Fibroblast of mammary gland (primary cell): ENCODE results near the gene ISM2.
A peak's percentile ranks its signal among the peaks of the same experiment; 100 is the strongest.

Source experiments
- DNase-seq: peaks from one replicate; pipeline ENCODE4 v3.0.0-alpha.2; 2010; ENCODE audit warnings: low read depth
- H3K4me3 ChIP-seq: 2 replicates; pipeline ENCODE4 v1.5.1; 2011; ENCODE audit warnings: low read depth, mild to moderate bottlenecking, low read length, moderate library complexity; ENCODE audit not compliant: control insufficient read depth
- CTCF ChIP-seq: conservative IDR thresholded peaks from 2 replicates; pipeline ENCODE4 v1.5.1; 2011; ENCODE audit warnings: low read depth, low read length, inconsistent platforms; ENCODE audit not compliant: control insufficient read depth, insufficient read depth

ISM2 gene

DNA sequence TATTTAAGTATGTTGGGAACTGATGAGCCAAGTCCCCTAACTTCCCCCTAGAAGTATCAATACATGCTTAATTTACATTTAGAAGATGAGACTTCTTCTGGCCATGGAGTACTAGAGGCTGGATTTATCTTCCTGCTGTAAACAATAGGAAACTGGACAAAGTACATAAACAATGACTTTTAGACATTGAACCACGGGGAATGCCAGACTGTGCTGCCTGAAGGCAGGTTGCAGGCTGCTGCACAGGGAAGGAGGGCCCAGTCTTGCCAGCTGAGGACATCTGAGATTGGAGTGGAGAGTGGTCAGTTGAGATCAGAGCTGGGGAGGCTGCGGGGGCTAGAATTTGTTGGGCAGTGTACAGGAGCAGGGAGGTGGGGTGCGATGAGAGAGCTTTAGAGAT, 24.5 kb upstream of the ISM2 start:
- TF ChIP-seq CTCF: no peak
- no peak overlapping the region for H3K4me3 ChIP-seq
- no peak for DNase-seq

DNA sequence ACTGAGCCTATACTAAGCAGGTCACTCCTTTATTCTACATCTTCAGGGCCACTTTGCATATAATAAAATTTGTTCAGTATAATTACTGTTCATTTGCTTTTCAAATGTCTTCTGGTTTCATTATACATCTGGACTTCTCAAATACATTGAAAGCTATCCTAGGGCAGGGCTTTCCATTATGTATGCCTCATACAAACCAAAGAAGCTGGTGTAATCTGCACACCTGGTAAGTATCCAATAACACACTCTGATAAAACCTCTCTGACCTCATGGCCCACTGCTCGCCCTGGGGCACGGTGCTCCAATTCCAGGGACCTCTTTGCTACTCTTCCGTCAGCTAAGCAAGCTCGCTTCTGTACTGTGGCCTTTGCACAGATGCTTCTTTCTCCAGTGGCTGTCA, 21.9 kb upstream of the ISM2 start:
- no peak for TF ChIP-seq CTCF
- no peak for DNase-seq
- no peak overlapping the region for H3K4me3 ChIP-seq

- H3K4me3 ChIP-seq: no peak overlapping the region
- DNase-seq: no peak
- TF ChIP-seq CTCF: no peak
These were observed 17.5 kb upstream of the ISM2 start for GRCh38 chr14:77516126-77516525.

- no peak for DNase-seq
- no peak overlapping the region for H3K4me3 ChIP-seq
- no peak for TF ChIP-seq CTCF
These were observed 13.0 kb upstream of the ISM2 start for GRCh38 chr14:77511486-77512162.

- H3K4me3 ChIP-seq: no peak overlapping the region
- TF ChIP-seq CTCF: no peak
- no peak for DNase-seq
These were observed 10.8 kb upstream of the ISM2 start for GRCh38 chr14:77509366-77509765.

DNA sequence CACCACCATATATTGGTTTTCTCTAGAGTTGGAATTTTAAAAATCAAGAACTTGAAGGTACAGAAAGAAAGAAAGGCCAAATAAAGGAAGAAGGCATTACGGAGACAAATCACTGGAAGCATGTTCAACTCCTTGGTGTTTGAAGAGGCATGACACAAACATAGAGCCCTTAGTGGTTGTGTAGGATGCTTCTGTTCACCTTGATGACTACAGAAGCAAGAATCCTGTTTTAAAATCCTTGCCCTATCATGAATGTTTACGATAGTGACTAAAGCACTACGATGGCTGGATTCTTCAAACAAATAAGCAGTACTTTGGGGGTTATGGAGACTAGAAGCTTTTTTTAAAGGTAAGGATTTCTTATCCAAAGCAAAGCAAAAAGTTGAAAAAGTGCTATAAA, 10.3 kb upstream of the ISM2 start:
- H3K4me3 ChIP-seq: no peak overlapping the region
- no peak for DNase-seq
- no peak for TF ChIP-seq CTCF

DNA sequence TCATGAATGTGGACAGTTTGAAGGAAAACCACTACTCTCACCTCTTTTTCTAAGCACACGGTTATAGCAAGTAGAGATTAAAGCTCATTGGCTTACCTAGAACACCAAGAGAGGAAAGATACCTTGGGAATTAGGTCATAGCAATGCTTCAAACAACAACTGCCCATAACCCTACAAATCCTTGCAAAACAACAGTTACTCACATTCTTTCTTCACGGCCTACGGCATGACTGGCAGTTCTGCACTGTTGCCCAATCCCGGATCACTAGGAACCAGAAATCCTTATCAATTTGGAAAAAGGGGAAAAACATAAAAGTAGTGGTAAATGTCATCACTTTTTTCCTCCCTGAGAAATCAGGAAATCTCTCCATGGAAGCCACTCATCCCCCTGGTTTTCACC, 9.6 kb upstream of the ISM2 start:
- H3K4me3 ChIP-seq: no peak overlapping the region
- TF ChIP-seq CTCF: no peak
- peak; percentile 66 for DNase-seq
